GM19372 (cell line): ENCODE measurements around the gene DTNB.

ENCODE experiments used
- ATAC-seq: cut with Tn5 transposase; IDR thresholded peaks from one replicate; pipeline ENCODE4 v1.9.1; 2021; ENCODE audit warnings: mild to moderate bottlenecking, low read depth, moderate library complexity; ENCODE audit not compliant: unreplicated experiment

DTNB gene

DNA sequence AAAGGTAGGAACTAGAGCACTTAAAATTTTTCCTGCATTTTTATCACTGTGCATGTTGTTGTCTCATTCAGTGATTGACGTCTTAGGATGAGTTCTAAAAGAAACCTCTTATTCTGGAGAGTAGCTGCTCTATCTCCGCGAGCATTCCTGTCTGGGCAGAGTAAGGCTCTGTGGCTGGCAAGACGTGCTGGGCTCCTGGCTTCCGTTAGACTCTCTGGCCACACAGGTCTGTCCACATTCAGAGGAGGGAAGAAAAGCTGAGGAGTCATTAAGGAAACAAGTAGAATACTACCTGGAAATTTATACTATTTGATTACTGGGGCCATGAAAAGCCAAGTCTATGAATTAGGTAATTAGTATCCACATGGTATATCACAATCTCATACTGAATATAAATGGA is 193.6 kb downstream of the DTNB start:
- no peak for ATAC-seq

DNA sequence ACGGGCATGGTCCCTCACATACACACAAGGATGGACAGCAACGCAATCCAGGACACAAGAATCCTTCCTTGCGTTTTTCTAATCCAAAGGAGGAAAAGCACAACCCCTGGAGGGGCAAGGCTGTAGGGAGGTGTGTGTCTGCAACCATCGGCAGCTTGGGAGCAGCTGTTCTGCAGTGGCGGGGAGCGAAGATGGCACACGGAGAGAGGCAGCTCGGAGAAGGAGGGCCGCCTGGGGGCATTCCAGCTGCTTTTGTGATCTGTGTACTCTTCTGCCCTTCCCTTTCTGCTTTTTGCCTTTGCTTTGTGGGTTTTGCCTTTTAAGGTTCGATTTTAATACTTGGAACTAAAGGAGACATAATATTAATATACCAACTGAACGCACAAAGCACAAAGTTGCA is 194.6 kb downstream of the DTNB start:
- ATAC-seq: no peak

DNA sequence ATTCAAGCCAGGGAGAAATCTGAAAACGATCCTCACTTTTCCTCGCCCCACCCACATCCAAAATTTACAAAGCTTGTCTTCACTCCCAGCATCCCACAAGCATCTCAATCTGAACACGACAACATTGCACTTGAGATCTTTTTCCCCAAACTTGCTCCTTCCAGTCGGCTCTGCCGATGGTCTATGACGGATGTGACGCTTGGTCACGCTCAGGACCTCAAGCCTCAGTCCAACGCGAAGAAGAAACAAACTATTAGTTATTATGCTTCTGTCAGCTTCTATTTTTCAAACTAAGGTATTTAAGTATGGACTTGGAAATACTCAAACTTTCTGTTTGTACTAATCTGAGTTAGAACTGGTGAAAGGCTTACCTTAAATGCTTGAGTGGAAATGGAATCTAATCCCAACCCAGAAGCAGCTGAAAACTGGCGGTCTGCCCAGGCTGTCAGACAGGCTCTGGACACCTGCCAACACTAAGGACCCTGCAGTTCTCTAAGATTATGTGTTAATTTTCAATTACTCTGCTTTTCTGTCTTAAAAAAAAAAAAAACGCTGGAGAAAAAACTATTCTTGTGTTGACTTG is 199.5 kb downstream of the DTNB start:
- no peak for ATAC-seq

- ATAC-seq: no peak
These were observed 200.2 kb downstream of the DTNB start for GRCh38 chr2:25473131-25473530.

DNA sequence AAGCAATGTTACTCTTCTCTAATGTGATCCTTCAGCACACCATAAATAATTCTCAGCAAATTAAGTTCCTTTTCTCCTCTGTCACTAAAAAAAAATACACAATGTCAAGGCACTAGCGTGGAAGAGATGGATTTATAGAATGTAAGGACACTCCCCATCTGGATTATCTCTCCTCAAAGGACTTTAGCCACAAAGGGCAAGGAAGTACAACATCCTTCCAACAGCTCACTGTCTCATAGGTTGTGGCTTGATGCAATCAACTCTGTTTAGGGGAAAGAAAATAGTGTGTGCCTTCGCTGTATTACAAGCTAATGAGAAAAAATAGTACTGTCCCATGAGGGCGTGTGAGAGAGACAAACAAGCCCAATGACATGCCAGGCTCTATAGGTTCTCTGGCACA is 202.6 kb downstream of the DTNB start:
- ATAC-seq: no peak

- no peak for ATAC-seq
These were observed 205.6 kb downstream of the DTNB start for GRCh38 chr2:25467743-25468142.

DNA sequence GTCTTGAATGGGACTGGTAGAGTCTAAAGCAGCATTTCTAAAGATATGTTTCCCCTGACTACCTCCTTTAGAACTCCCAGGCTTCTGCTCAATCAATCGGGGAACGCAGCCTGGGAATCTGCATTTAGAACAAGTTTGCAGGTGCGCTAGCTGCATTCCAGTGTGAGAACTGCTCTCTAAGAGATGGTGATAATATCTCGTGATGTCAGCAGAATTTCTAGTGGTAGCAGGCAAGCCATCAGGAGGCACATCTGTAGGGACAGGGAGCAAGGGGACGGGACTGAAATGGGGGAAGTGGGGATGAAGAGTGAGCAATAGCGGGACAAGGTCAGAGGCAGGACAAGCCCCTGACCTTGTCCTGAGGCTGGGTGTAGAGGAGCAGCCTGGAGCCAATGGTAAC is 211.4 kb downstream of the DTNB start:
- no peak for ATAC-seq

GRCh38 chr2:25460261-25460905 is 213.0 kb downstream of the DTNB start:
- ATAC-seq: no peak

GRCh38 chr2:25454824-25455611 is 218.4 kb downstream of the DTNB start:
- no peak for ATAC-seq

- no peak for ATAC-seq
These were observed 220.0 kb downstream of the DTNB start for GRCh38 chr2:25453199-25453905.

DNA sequence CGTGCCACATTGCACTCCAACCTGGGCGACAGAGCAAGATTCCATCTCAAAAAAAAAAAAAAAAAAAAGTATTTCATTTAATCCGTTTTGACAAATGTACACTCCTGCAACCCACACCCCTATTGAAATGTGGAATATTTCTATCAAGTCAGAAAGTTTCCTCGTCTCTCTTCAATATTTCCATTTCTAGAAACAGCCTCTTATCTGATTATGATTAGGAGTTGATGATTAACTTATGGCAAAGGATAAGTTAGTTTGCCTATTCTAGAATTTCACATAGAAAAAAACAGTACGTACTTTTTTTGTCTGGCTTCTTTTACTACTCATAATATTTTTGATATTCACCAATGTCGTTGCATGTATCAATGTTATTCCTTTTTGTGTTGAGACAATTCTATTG is 224.6 kb downstream of the DTNB start:
- no peak for ATAC-seq

DNA sequence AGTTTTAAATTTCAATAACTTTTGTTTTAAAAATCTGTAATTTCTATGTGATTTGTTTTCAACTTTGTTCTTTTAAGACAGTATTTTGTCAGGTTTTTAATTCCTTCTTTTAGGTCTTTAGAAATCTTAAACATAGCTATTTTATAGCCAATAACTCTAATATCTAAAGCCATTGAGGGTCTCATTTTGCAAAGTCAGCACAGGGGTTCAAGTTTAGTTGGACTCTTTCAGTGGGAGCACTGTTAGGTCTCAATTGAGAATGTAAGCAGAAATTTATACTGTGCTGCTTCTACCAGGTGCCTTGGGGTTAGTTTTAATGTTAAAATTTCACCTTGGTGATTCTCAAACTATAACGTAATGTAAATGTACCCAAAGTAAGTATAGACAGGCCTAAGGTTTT is 226.4 kb downstream of the DTNB start:
- ATAC-seq: no peak

DNA sequence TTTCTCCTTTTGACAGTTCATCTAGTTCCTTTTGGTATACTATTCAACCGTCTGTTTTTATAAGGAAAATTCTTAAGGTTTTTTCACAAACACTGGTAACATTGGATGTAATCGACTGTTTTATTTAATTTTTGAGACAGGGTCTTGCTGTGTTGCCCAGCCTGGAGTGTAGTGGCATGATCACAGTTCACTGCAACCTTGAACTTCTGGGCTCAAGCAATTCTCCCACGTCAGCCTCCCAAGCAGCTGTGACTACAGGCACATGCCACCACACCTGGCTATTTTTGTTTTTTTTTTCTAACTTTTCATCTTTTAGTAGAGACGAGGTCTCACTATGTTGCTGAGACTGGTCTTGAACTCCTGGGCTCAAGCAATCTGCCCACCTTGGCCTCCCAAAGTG is 227.3 kb downstream of the DTNB start:
- ATAC-seq: no peak

DNA sequence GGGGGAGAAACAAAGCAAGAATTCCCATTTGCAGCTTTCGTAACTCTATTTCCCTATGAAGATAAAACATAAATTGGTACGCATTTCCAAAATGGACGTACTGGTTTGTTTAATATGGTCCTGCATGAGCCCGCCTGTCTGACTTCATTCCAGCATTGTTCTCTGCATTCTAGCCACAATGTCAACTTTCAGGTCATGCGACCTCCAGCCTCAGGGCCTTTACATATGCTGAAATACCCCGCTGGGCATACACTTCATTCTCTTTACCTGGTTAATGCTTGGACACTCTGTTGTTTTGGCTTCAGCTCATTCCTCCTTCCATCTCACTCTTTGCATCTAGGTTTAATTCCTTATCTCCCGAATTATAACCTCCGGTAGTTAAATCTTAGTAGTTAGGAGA is 227.9 kb downstream of the DTNB start:
- ATAC-seq: no peak

- ATAC-seq: no peak
These were observed 228.6 kb downstream of the DTNB start for GRCh38 chr2:25444608-25445270.

DNA sequence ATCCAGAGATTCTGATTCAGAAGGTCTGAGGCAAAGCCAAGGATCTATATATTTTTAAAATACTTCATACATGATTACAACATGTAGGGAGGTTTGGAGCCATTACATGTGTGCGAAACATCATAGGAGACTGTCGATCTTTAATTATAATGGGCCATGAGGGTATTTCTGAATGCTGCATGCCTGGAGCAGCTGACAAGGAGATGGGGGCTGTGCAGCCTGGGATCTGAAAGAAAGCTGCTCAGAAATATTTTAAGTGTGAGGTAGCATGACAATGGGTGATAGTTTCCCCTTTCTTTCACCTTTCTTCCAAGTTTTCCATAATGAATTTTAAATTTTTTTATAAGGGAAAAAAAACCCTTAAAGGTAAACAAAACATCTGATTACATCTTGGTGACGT is 229.6 kb downstream of the DTNB start:
- no peak for ATAC-seq

- no peak for ATAC-seq
These were observed 232.0 kb downstream of the DTNB start for GRCh38 chr2:25441353-25441752.

GRCh38 chr2:25438793-25439192 is 234.6 kb downstream of the DTNB start:
- no peak for ATAC-seq

GRCh38 chr2:25437881-25438662 is 235.3 kb downstream of the DTNB start:
- no peak for ATAC-seq

- no peak for ATAC-seq
These were observed 238.0 kb downstream of the DTNB start for GRCh38 chr2:25435421-25435820.
